Ascending aorta (tissue), 2 donors: ENCODE measurements around the gene PAK4. TPM values are rescaled to one million over a fixed set of nuclear protein-coding genes. Genes with fewer than 3 reads are reported as not detected.

Source experiments
- DNase-seq, 2 donors: peaks; one replicate each; pipeline ENCODE4 v3.0.0-alpha.2; 2019; ENCODE audit warnings: low spot score in 2 of 2
- H3K27ac ChIP-seq, 2 donors: fragments of 200-600 bp; sonication (generic); one replicate each; pipeline ENCODE4 v1.5.1; 2016 to 2017; ENCODE audit warnings: mild to moderate bottlenecking in 1 of 2
- H3K27me3 ChIP-seq: fragments of 200-600 bp; sonication (generic); one replicate; pipeline ENCODE4 v1.5.1; 2017
- H3K36me3 ChIP-seq, 2 donors: fragments of 200-600 bp; sonication (generic); one replicate each; pipeline ENCODE4 v1.5.1; 2016
- H3K4me1 ChIP-seq, 2 donors: fragments of 200-600 bp; sonication (generic); one replicate each; pipeline ENCODE4 v1.5.1; 2016 to 2017; ENCODE audit warnings: mild to moderate bottlenecking in 1 of 2
- H3K4me3 ChIP-seq, 2 donors: fragments of 200-600 bp; sonication (generic); one replicate each; pipeline ENCODE4 v1.5.1; 2016 to 2017; ENCODE audit warnings: mild to moderate bottlenecking in 1 of 2
- H3K9me3 ChIP-seq, 2 donors: fragments of 200-600 bp; sonication (generic); one replicate each; pipeline ENCODE4 v1.5.1; 2016
- CTCF ChIP-seq, 3 experiments: fragments of 200-600 bp in 2 of 3; fragments of 450-650 bp in 1 of 3; sonication (generic) in 2 of 3; IDR thresholded peaks; one replicate each; pipeline ENCODE4 v1.5.1; 2016 to 2019; ENCODE audit warnings: antibody characterized with exemption in 3 of 3, mild to moderate bottlenecking in 1 of 3, moderate library complexity in 1 of 3
- intact Hi-C: fragments of 100-400 bp; cut with DNase I; formaldehyde crosslinking; loops from one replicate; pipeline ENCODE4 v1.15.1; 2023
- total RNA-seq: library from RNA; depleted of rRNA; stranded (reverse); fragments of >200 nt; gene quantifications from one replicate; pipeline ENCODE4 v1.1.0, GENCODE V29; 2016

The PAK4 gene
- total RNA-seq, 1 donor from 2014 or later: 27.4 TPM

GRCh38 chr19:39155114-39155700 lies 29.6 kb downstream of the PAK4 start:
- intact Hi-C loops: no loop called here
- H3K4me1 ChIP-seq: peaks cover 6 to 27% of the 10 kb centered on the region in 2 donors
- no peak overlapping the region for H3K4me3 ChIP-seq
- TF ChIP-seq CTCF (IDR thresholded peaks at IDR 0.05): no peak
- H3K9me3 ChIP-seq: no peaks in the 10 kb centered on the region
- DNase-seq: no peak
- H3K36me3 ChIP-seq: no peaks in the 10 kb centered on the region
- H3K27me3 ChIP-seq: no peaks in the 10 kb centered on the region
- H3K27ac ChIP-seq: no peak overlapping the region

- no peak for TF ChIP-seq CTCF (IDR thresholded peaks at IDR 0.05)
- intact Hi-C loops: no loop called here
- Histone ChIP-seq H3K27me3 (no peaks in the 10 kb centered on the region), H3K4me3 (no peak overlapping the region), H3K27ac (no peak overlapping the region), H3K9me3 (no peaks in the 10 kb centered on the region), H3K4me1 (peaks cover 6 to 31% of the 10 kb centered on the region in 2 donors), H3K36me3 (no peaks in the 10 kb centered on the region)
- no peak for DNase-seq
Measured at GRCh38 chr19:39155741-39156140, 30.2 kb downstream of the PAK4 start.

- no peak for TF ChIP-seq CTCF (IDR thresholded peaks at IDR 0.05)
- intact Hi-C loops: no loop called here
- no peak overlapping the region for H3K27ac ChIP-seq
- H3K4me1 ChIP-seq: peaks cover 6 to 36% of the 10 kb centered on the region in 2 donors
- H3K36me3 ChIP-seq: no peaks in the 10 kb centered on the region
- DNase-seq: no peak
- H3K27me3 ChIP-seq: no peaks in the 10 kb centered on the region
- H3K9me3 ChIP-seq: no peaks in the 10 kb centered on the region
- no peak overlapping the region for H3K4me3 ChIP-seq
Measured at GRCh38 chr19:39156326-39157230, 31.0 kb downstream of the PAK4 start.

- no peaks in the 10 kb centered on the region for H3K27me3 ChIP-seq
- no peak for TF ChIP-seq CTCF (IDR thresholded peaks at IDR 0.05)
- no peaks in the 10 kb centered on the region for H3K36me3 ChIP-seq
- intact Hi-C loops: no loop called here
- H3K4me1 ChIP-seq: peaks cover 6 to 36% of the 10 kb centered on the region in 2 donors
- no peak overlapping the region for H3K27ac ChIP-seq
- DNase-seq: no peak
- H3K9me3 ChIP-seq: no peaks in the 10 kb centered on the region
- peak overlapping the region; percentile 4 to 19 for H3K4me3 ChIP-seq
Measured at GRCh38 chr19:39157275-39157996, 31.9 kb downstream of the PAK4 start.

- Histone ChIP-seq H3K27me3 (no peaks in the 10 kb centered on the region), H3K4me1 (peaks cover 6 to 36% of the 10 kb centered on the region in 2 donors), H3K9me3 (no peaks in the 10 kb centered on the region), H3K27ac (no peak overlapping the region), H3K36me3 (no peaks in the 10 kb centered on the region), H3K4me3 (no peak overlapping the region)
- TF ChIP-seq CTCF (IDR thresholded peaks at IDR 0.05): no peak
- no peak for DNase-seq
- intact Hi-C loops: no loop called here
Measured at GRCh38 chr19:39157997-39158389, 32.4 kb downstream of the PAK4 start.
